HL-60 (cell line): Measurements from ENCODE around the gene NECTIN4.
A peak's percentile ranks its signal among the peaks of the same experiment; 100 is the strongest.

Experiments
- DNase-seq, 2 experiments: peaks; one replicate each; pipeline ENCODE4 v3.0.0-alpha.2; 2010 to 2020; ENCODE audit warnings: low read depth in 1 of 2, low spot score in 1 of 2
- H3K27ac ChIP-seq: fragments of 250-450 bp; sonication (Bioruptor Pico); replicated peaks from 2 replicates; pipeline ENCODE4 v1.5.1; 2020; ENCODE audit warnings: mild to moderate bottlenecking, moderate library complexity
- H3K27me3 ChIP-seq: fragments of 250-450 bp; sonication (Bioruptor Pico); 2 replicates; pipeline ENCODE4 v1.5.1; 2021; ENCODE audit warnings: mild to moderate bottlenecking, moderate library complexity; ENCODE audit not compliant: insufficient read depth, poor library complexity, severe bottlenecking
- H3K4me3 ChIP-seq: replicated peaks from 2 replicates; pipeline ENCODE4 v1.5.1; 2011; ENCODE audit warnings: mild to moderate bottlenecking, control low read depth, low read length; ENCODE audit not compliant: insufficient read depth
- GABPA ChIP-seq: IDR thresholded peaks from 2 replicates; pipeline ENCODE4 v1.6.1; 2012; ENCODE audit warnings: low read depth
- POLR2AphosphoS5 ChIP-seq: IDR thresholded peaks from 2 replicates; pipeline ENCODE4 v1.6.1; 2012; ENCODE audit warnings: low read depth
- SPI1 ChIP-seq: IDR thresholded peaks from 2 replicates; pipeline ENCODE4 v1.6.1; 2012; ENCODE audit warnings: low read depth, mild to moderate bottlenecking, borderline replicate concordance
- TF ChIP-seq, protein P1 (sequence below): IDR thresholded peaks from one replicate; pipeline ENCODE4 v1.5.1; 2011; ENCODE audit warnings: low read length, control low read depth, inconsistent platforms; ENCODE audit not compliant: insufficient read depth
- TF ChIP-seq, protein P2 (sequence below): IDR thresholded peaks from 2 replicates; pipeline ENCODE4 v1.6.1; 2012; ENCODE audit warnings: low read depth; ENCODE audit not compliant: insufficient replicate concordance

Gene NECTIN4

DNA sequence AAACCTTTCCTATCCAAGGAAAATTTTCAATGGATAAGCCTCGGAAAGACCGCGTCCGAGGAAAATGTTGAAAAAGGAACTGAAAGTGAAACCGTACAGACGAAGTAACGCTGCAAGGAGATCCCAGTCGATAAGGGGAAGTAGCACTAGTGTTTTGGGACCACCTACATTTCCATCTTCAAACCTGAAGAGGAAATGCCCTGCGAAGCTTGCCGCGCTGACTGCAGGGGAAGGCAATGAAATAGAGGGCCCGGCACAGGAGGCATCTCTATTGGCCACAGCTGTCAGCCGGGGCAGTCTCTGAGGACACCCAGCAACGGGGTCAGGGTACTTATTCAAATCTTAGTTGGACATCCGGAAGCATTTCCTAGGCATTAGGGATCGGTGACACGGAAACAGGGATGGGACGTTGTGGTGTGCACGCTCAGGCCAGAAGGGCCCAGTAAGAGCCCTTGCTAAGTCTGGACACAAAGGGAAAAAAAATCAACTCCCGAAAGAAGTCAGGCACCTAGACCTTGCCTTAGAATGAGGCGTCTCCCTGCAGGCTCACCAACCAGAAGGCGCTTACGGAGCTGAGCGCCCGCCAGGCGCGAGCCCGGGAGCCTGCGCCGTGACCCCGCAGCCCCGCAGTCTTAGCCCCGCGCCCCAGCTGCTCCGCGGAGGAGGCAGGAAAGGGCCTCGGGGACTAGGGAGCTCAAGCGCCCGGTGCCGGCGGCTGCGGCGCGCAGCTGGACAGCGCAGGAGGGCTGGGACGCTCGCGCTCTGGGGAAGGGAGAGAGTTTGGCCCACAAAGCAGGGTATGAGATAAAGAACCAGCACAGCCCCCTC, 44.2 kb downstream of the NECTIN4 start:
- TF ChIP-seq SPI1, result peak; percentile 93
- peak; percentile 48; the same call in 1 of the 2 replicates for TF ChIP-seq POLR2AphosphoS5
- TF ChIP-seq, protein P1, sequence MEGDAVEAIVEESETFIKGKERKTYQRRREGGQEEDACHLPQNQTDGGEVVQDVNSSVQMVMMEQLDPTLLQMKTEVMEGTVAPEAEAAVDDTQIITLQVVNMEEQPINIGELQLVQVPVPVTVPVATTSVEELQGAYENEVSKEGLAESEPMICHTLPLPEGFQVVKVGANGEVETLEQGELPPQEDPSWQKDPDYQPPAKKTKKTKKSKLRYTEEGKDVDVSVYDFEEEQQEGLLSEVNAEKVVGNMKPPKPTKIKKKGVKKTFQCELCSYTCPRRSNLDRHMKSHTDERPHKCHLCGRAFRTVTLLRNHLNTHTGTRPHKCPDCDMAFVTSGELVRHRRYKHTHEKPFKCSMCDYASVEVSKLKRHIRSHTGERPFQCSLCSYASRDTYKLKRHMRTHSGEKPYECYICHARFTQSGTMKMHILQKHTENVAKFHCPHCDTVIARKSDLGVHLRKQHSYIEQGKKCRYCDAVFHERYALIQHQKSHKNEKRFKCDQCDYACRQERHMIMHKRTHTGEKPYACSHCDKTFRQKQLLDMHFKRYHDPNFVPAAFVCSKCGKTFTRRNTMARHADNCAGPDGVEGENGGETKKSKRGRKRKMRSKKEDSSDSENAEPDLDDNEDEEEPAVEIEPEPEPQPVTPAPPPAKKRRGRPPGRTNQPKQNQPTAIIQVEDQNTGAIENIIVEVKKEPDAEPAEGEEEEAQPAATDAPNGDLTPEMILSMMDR, result no peak
- TF ChIP-seq, protein P2, sequence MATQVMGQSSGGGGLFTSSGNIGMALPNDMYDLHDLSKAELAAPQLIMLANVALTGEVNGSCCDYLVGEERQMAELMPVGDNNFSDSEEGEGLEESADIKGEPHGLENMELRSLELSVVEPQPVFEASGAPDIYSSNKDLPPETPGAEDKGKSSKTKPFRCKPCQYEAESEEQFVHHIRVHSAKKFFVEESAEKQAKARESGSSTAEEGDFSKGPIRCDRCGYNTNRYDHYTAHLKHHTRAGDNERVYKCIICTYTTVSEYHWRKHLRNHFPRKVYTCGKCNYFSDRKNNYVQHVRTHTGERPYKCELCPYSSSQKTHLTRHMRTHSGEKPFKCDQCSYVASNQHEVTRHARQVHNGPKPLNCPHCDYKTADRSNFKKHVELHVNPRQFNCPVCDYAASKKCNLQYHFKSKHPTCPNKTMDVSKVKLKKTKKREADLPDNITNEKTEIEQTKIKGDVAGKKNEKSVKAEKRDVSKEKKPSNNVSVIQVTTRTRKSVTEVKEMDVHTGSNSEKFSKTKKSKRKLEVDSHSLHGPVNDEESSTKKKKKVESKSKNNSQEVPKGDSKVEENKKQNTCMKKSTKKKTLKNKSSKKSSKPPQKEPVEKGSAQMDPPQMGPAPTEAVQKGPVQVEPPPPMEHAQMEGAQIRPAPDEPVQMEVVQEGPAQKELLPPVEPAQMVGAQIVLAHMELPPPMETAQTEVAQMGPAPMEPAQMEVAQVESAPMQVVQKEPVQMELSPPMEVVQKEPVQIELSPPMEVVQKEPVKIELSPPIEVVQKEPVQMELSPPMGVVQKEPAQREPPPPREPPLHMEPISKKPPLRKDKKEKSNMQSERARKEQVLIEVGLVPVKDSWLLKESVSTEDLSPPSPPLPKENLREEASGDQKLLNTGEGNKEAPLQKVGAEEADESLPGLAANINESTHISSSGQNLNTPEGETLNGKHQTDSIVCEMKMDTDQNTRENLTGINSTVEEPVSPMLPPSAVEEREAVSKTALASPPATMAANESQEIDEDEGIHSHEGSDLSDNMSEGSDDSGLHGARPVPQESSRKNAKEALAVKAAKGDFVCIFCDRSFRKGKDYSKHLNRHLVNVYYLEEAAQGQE, result no peak
- peak; percentile 9; the same call in 1 of the 2 replicates for TF ChIP-seq GABPA
- peak overlapping the region; percentile 98 for H3K27ac ChIP-seq
- H3K4me3 ChIP-seq, result peak overlapping the region; percentile 86
- peak; percentile 73 to 89 for DNase-seq
- H3K27me3 ChIP-seq, result no peaks in the 10 kb centered on the region

DNA sequence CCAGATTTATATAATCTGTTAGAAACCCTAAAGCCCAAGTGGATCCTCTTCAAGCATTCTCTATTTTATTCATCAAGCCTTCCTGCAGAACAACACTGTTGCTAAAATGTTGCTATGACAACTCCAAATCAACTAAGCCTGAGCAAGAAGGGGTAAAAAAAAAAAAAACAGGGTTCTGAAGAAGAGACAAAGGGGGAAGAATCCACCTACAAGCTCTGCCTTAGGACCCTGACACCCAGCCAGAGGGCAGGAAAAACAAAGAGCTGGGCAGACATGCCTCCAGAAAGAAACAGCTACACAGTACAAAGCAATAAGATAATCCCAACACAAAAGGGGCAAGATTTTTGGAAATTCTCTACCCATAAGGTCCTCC, 44.8 kb downstream of the NECTIN4 start:
- TF ChIP-seq, protein P1, result no peak
- TF ChIP-seq GABPA (no peak), POLR2AphosphoS5 (no peak), SPI1 (no peak)
- TF ChIP-seq, protein P2, result no peak
- peak overlapping the region; percentile 98 for H3K27ac ChIP-seq
- H3K4me3 ChIP-seq, result peak overlapping the region; percentile 86
- DNase-seq, result peak in 1 of 2 experiments; percentile 37
- H3K27me3 ChIP-seq, result no peaks in the 10 kb centered on the region

DNA sequence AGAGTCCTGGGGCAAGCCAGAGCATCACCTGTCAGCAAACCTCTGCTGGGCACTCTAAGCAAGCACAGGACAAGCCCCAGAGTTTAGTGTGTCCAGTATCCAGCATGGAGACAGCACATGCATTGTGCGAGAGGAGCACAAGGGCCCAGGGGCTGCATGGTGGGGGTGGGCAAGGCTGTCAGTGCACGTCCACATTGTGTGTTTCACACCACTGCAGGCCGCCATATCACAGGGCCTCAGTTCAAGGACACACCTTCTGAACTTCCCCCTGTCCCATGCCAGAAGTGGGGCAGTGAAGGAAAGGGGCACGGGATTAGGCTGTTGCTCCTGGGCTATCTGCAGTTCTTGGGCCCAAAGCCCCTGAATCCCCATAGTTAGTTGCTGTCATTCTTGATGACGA, 49.8 kb downstream of the NECTIN4 start:
- Histone ChIP-seq H3K27me3 (no peaks in the 10 kb centered on the region), H3K27ac (no peak overlapping the region), H3K4me3 (no peak overlapping the region)
- no peak for DNase-seq
- TF ChIP-seq, protein P2, result no peak
- TF ChIP-seq GABPA (no peak), POLR2AphosphoS5 (no peak), SPI1 (no peak)
- TF ChIP-seq, protein P1, result no peak
